KG1 (cell line): ENCODE results near the gene CFAP45.
A peak's percentile ranks its signal among the peaks of the same experiment; 100 is the strongest.
"Not testable (repeated sequence)": the region's sequence is repeated elsewhere in the genome, so short reads cannot be mapped to it uniquely, and the experiment has no call there.

Source experiments
- DNase-seq: peaks from one replicate; lab custom pipeline; 2025; lab: John Stamatoyannopoulos, UW

Gene CFAP45

GRCh38 chr1:159902541-159902940 is 2.6 kb upstream of the CFAP45 start:
- no peak for DNase-seq

- no peak for DNase-seq
Observed at GRCh38 chr1:159900755-159901360, 893 bp upstream of the CFAP45 start.

- DNase-seq, result not testable (repeated sequence)
Observed at GRCh38 chr1:159899634-159900033, 331 bp downstream of the CFAP45 start.

GRCh38 chr1:159898527-159898926 is 1.4 kb downstream of the CFAP45 start:
- DNase-seq, result no peak

- no peak for DNase-seq
Observed at GRCh38 chr1:159897962-159898361, 2.0 kb downstream of the CFAP45 start.

GRCh38 chr1:159896546-159896930 is 3.4 kb downstream of the CFAP45 start:
- no peak for DNase-seq

- DNase-seq, result no peak
Observed at GRCh38 chr1:159895836-159896545, 4.0 kb downstream of the CFAP45 start.

GRCh38 chr1:159895286-159895685 is 4.7 kb downstream of the CFAP45 start:
- DNase-seq, result no peak

- DNase-seq, result no peak
Observed at GRCh38 chr1:159892944-159893343, 7.0 kb downstream of the CFAP45 start.

- peak; percentile 40 for DNase-seq
Observed at GRCh38 chr1:159891275-159892157, 8.4 kb downstream of the CFAP45 start.

GRCh38 chr1:159890390-159890789 is 9.6 kb downstream of the CFAP45 start:
- no peak for DNase-seq

- DNase-seq, result peak; percentile 16
Observed at GRCh38 chr1:159889821-159890252, 10.1 kb downstream of the CFAP45 start.

GRCh38 chr1:159889202-159889601 is 10.8 kb downstream of the CFAP45 start:
- DNase-seq, result no peak

- DNase-seq, result no peak
Observed at GRCh38 chr1:159884296-159884695, 15.7 kb downstream of the CFAP45 start.

- no peak for DNase-seq
Observed at GRCh38 chr1:159883134-159883533, 16.8 kb downstream of the CFAP45 start.

- DNase-seq, result no peak
Observed at GRCh38 chr1:159882527-159882862, 17.5 kb downstream of the CFAP45 start.

- no peak for DNase-seq
Observed at GRCh38 chr1:159881622-159882526, 18.1 kb downstream of the CFAP45 start.

GRCh38 chr1:159880430-159880829 is 19.5 kb downstream of the CFAP45 start:
- no peak for DNase-seq

- no peak for DNase-seq
Observed at GRCh38 chr1:159879977-159880376, 20.0 kb downstream of the CFAP45 start.

GRCh38 chr1:159879136-159879535 is 20.8 kb downstream of the CFAP45 start:
- DNase-seq, result no peak

- no peak for DNase-seq
Observed at GRCh38 chr1:159877695-159878444, 22.1 kb downstream of the CFAP45 start.
